H9 (cell line): Measurements from ENCODE around the gene AGPAT2. TPM values are rescaled to one million over a fixed set of nuclear protein-coding genes. Genes with fewer than 3 reads are reported as not detected.

Experiments used
- DNase-seq: peaks from one replicate; pipeline ENCODE4 v3.0.0-alpha.2; 2017
- H2AFZ ChIP-seq: one replicate; pipeline ENCODE4 v1.6.1; 2013; ENCODE audit warnings: mild to moderate bottlenecking, low read length, control low read depth, moderate library complexity
- H2AK5ac ChIP-seq: 2 replicates; pipeline ENCODE4 v1.6.1; 2013; ENCODE audit warnings: low read length, control low read depth, mixed read lengths; ENCODE audit not compliant: insufficient read length
- H2BK120ac ChIP-seq: one replicate; pipeline ENCODE4 v1.6.1; 2013; ENCODE audit warnings: low read depth, mild to moderate bottlenecking, low read length, control low read depth, inconsistent platforms; ENCODE audit not compliant: poor library complexity, severe bottlenecking
- H2BK12ac ChIP-seq: 2 replicates; pipeline ENCODE4 v1.6.1; 2013; ENCODE audit warnings: low read length, control low read depth, mixed read lengths, low read depth; ENCODE audit not compliant: insufficient read length
- H2BK15ac ChIP-seq: 2 replicates; pipeline ENCODE4 v1.6.1; 2013; ENCODE audit warnings: low read depth, low read length, control low read depth
- H2BK20ac ChIP-seq: one replicate; pipeline ENCODE4 v1.6.1; 2013; ENCODE audit warnings: low read depth, mild to moderate bottlenecking, low read length, control low read depth, inconsistent platforms; ENCODE audit not compliant: poor library complexity, severe bottlenecking
- H2BK5ac ChIP-seq: 2 replicates; pipeline ENCODE4 v1.6.1; 2013; ENCODE audit warnings: low read length, control low read depth, mixed read lengths; ENCODE audit not compliant: insufficient read length
- H3K14ac ChIP-seq: 2 replicates; pipeline ENCODE4 v1.6.1; 2013; ENCODE audit warnings: low read length, control low read depth; ENCODE audit not compliant: insufficient read depth
- H3K18ac ChIP-seq: 2 replicates; pipeline ENCODE4 v1.6.1; 2013; ENCODE audit warnings: low read depth, mild to moderate bottlenecking, mixed read lengths, low read length, control low read depth; ENCODE audit not compliant: insufficient read length
- H3K23ac ChIP-seq: 2 replicates; pipeline ENCODE4 v1.6.1; 2013; ENCODE audit warnings: low read length, control low read depth, mixed read lengths, low read depth; ENCODE audit not compliant: insufficient read length
- H3K23me2 ChIP-seq: 2 replicates; pipeline ENCODE4 v1.6.1; 2013; ENCODE audit warnings: low read depth, mild to moderate bottlenecking, mixed read lengths, low read length, control low read depth; ENCODE audit not compliant: insufficient read length, poor library complexity, severe bottlenecking
- H3K27ac ChIP-seq: 2 replicates; pipeline ENCODE4 v1.5.1; 2013; ENCODE audit warnings: low read length, control low read depth, mixed read lengths, low read depth; ENCODE audit not compliant: insufficient read length
- H3K27me3 ChIP-seq: 2 replicates; pipeline ENCODE4 v1.6.1; 2013; ENCODE audit warnings: low read length, control low read depth, inconsistent platforms; ENCODE audit not compliant: insufficient read depth
- H3K4ac ChIP-seq: 2 replicates; pipeline ENCODE4 v1.6.1; 2013; ENCODE audit warnings: low read depth, mild to moderate bottlenecking, control low read depth, inconsistent platforms, low read length, moderate library complexity
- H3K4me1 ChIP-seq: 2 replicates; pipeline ENCODE4 v1.6.1; 2013; ENCODE audit warnings: low read length, control low read depth, inconsistent platforms; ENCODE audit not compliant: insufficient read depth
- H3K4me2 ChIP-seq: 2 replicates; pipeline ENCODE4 v1.6.1; 2013; ENCODE audit warnings: low read length, control low read depth, mixed read lengths; ENCODE audit not compliant: insufficient read length, insufficient read depth
- H3K56ac ChIP-seq: 2 replicates; pipeline ENCODE4 v1.6.1; 2013; ENCODE audit warnings: low read depth, mild to moderate bottlenecking, mixed read lengths, low read length, control low read depth; ENCODE audit not compliant: insufficient read length
- H3K79me1 ChIP-seq: 2 replicates; pipeline ENCODE4 v1.6.1; 2013; ENCODE audit warnings: low read depth, mild to moderate bottlenecking, moderate library complexity, low read length, control low read depth, inconsistent platforms; ENCODE audit not compliant: insufficient read depth, poor library complexity, severe bottlenecking
- H3K79me2 ChIP-seq: 2 replicates; pipeline ENCODE4 v1.6.1; 2013; ENCODE audit warnings: low read length, control low read depth, inconsistent platforms; ENCODE audit not compliant: insufficient read depth
- H3K9ac ChIP-seq: 2 replicates; pipeline ENCODE4 v1.6.1; 2013; ENCODE audit warnings: low read length, control low read depth, mixed read lengths; ENCODE audit not compliant: insufficient read length; ENCODE audit errors: extremely low read depth
- H3K9me3 ChIP-seq: one replicate; pipeline ENCODE4 v1.6.1; 2013; ENCODE audit warnings: low read depth, low read length, inconsistent platforms; ENCODE audit not compliant: control insufficient read depth
- H3T11ph ChIP-seq: one replicate; pipeline ENCODE4 v1.6.1; 2013; ENCODE audit warnings: mild to moderate bottlenecking, low read length, control low read depth, inconsistent platforms
- H4K20me1 ChIP-seq: one replicate; pipeline ENCODE4 v1.6.1; 2013; ENCODE audit not compliant: control insufficient read depth, insufficient read length, insufficient read depth
- H4K5ac ChIP-seq: 2 replicates; pipeline ENCODE4 v1.6.1; 2013; ENCODE audit warnings: low read depth, mild to moderate bottlenecking, mixed read lengths, low read length, control low read depth; ENCODE audit not compliant: insufficient read length
- H4K8ac ChIP-seq: replicated peaks from 2 replicates; pipeline ENCODE4 v1.6.1; 2013; ENCODE audit warnings: low read length, control low read depth, mixed read lengths, low read depth; ENCODE audit not compliant: insufficient read length
- H4K91ac ChIP-seq: 2 replicates; pipeline ENCODE4 v1.6.1; 2013; ENCODE audit warnings: low read depth, mild to moderate bottlenecking, moderate library complexity, mixed read lengths, low read length, control low read depth; ENCODE audit not compliant: insufficient read length
- H3K27ac Mint-ChIP-seq, 3 experiments: 2 replicates in 2 of 3; 3 replicates in 1 of 3; pipeline ENCODE4 v1.8.0; 2020 to 2021; ENCODE audit warnings: mixed read lengths in 3 of 3, mild to moderate bottlenecking in 1 of 3, moderate library complexity in 1 of 3
- H3K27me3 Mint-ChIP-seq: 2 replicates; pipeline ENCODE4 v1.8.0; 2021; ENCODE audit warnings: low read depth, mild to moderate bottlenecking, moderate library complexity, mixed read lengths
- H3K36me3 Mint-ChIP-seq, 3 experiments: 2 replicates in 2 of 3; 3 replicates in 1 of 3; pipeline ENCODE4 v1.8.0; 2020 to 2021; ENCODE audit warnings: low read depth in 3 of 3, mixed read lengths in 3 of 3; ENCODE audit not compliant: insufficient read depth in 1 of 3
- H3K4me1 Mint-ChIP-seq, 2 experiments: 2 replicates each; pipeline ENCODE4 v1.8.0; 2020; ENCODE audit warnings: mixed read lengths in 2 of 2
- H3K4me3 Mint-ChIP-seq, 2 experiments: 2 replicates in 1 of 2; 3 replicates in 1 of 2; pipeline ENCODE4 v1.8.0; 2020 to 2021; ENCODE audit warnings: mild to moderate bottlenecking in 2 of 2, mixed read lengths in 2 of 2, moderate library complexity in 1 of 2
- H3K9me3 Mint-ChIP-seq, 2 experiments: 2 replicates in 1 of 2; 3 replicates in 1 of 2; pipeline ENCODE4 v1.8.0; 2020; ENCODE audit warnings: mild to moderate bottlenecking in 2 of 2, mixed read lengths in 2 of 2, moderate library complexity in 1 of 2
- whole genome bisulfite sequencing: extraction: QIAGEN DNeasy Blood & Tissue Kit; methylation state at CpG from one replicate; pipeline ENCODE4 v1.1.7; 2013; ENCODE audit warnings: missing lambda C conversion rate, low lambda C conversion rate, mixed read lengths; ENCODE audit not compliant: insufficient read length; ENCODE audit errors: extremely low coverage; 5-methylcytosine and 5-hydroxymethylcytosine counted together
- total RNA-seq: library from RNA; stranded (reverse); gene quantifications from 2 replicates; pipeline ENCODE4 v1.2.1, GENCODE V29; 2021
- TF ChIP-seq, protein P1 (sequence below): fragments of 200-600 bp; sonication (generic); conservative IDR thresholded peaks from 3 replicates; pipeline ENCODE4 v1.8.0; 2021; ENCODE audit warnings: antibody characterized with exemption, mild to moderate bottlenecking

Gene AGPAT2
- total RNA-seq, 1 experiment from 2014 or later = 29.7 TPM

DNA sequence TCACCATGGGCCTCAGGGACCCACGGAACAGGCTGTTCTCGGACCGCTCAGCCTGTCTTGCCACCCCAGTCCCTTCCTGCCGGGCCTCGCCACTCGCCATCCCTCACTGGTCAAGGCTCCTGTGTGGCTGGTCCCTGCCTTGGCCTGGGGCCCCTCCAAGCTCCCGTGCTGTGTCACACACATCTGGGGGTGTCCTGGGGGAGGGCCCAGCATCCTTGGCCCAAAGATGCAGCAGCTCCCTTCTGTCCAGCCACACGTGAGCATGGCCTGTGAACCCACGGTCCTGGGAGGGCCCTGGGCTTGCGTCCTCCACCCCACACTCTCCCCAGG is 25.0 kb downstream of the AGPAT2 start:
- H3K27me3 ChIP-seq = no peaks in the 10 kb centered on the region
- H3T11ph ChIP-seq = no peak overlapping the region
- no peak overlapping the region for H3K4ac ChIP-seq
- H3K4me1 ChIP-seq = no peaks in the 10 kb centered on the region
- H3K23me2 ChIP-seq = no peaks in the 10 kb centered on the region
- H2BK20ac ChIP-seq = no peak overlapping the region
- H2AFZ ChIP-seq = no peak overlapping the region
- no peak overlapping the region for H3K4me3 Mint-ChIP-seq
- no peak overlapping the region for H3K27ac Mint-ChIP-seq
- TF ChIP-seq, protein P1, sequence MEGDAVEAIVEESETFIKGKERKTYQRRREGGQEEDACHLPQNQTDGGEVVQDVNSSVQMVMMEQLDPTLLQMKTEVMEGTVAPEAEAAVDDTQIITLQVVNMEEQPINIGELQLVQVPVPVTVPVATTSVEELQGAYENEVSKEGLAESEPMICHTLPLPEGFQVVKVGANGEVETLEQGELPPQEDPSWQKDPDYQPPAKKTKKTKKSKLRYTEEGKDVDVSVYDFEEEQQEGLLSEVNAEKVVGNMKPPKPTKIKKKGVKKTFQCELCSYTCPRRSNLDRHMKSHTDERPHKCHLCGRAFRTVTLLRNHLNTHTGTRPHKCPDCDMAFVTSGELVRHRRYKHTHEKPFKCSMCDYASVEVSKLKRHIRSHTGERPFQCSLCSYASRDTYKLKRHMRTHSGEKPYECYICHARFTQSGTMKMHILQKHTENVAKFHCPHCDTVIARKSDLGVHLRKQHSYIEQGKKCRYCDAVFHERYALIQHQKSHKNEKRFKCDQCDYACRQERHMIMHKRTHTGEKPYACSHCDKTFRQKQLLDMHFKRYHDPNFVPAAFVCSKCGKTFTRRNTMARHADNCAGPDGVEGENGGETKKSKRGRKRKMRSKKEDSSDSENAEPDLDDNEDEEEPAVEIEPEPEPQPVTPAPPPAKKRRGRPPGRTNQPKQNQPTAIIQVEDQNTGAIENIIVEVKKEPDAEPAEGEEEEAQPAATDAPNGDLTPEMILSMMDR = no peak
- no peak overlapping the region for H3K27ac ChIP-seq
- no peak overlapping the region for H3K18ac ChIP-seq
- H4K8ac ChIP-seq = no peak overlapping the region
- no peak overlapping the region for H2BK15ac ChIP-seq
- no peak overlapping the region for H2AK5ac ChIP-seq
- no peak overlapping the region for H3K9ac ChIP-seq
- H3K36me3 Mint-ChIP-seq = no peaks in the 10 kb centered on the region
- H3K79me2 ChIP-seq = no peaks in the 10 kb centered on the region
- no peaks in the 10 kb centered on the region for H4K20me1 ChIP-seq
- no peak overlapping the region for H3K14ac ChIP-seq
- no peak overlapping the region for H2BK5ac ChIP-seq
- peaks cover 2 to 4% of the 10 kb centered on the region in 2 experiments; a peak in 2 of 4 replicates for H3K4me1 Mint-ChIP-seq
- H3K4me2 ChIP-seq = no peak overlapping the region
- H3K27me3 Mint-ChIP-seq = peaks cover 12% of the 10 kb centered on the region
- no CpG with 5 or more reads among the region's 10 CpGs for WGBS
- no peaks in the 10 kb centered on the region for H3K79me1 ChIP-seq
- no peaks in the 10 kb centered on the region for H3K9me3 Mint-ChIP-seq
- no peak overlapping the region for H2BK120ac ChIP-seq
- H3K9me3 ChIP-seq = no peaks in the 10 kb centered on the region
- no peak overlapping the region for H4K91ac ChIP-seq
- no peak overlapping the region for H3K56ac ChIP-seq
- DNase-seq = no peak
- no peak overlapping the region for H4K5ac ChIP-seq
- H3K23ac ChIP-seq = no peak overlapping the region
- H2BK12ac ChIP-seq = no peak overlapping the region
